ENCODE data around the gene SYT11. TPM values are rescaled to one million over a fixed set of nuclear protein-coding genes. Genes with fewer than 3 reads are reported as not detected.

SYT11 gene
- total and polyA plus RNA-seq, 2 of the 8 experiments (the other 6 are each of a cell fraction or from before 2014, with no cell fraction given), result 7.2 to 9.6 TPM

DNA sequence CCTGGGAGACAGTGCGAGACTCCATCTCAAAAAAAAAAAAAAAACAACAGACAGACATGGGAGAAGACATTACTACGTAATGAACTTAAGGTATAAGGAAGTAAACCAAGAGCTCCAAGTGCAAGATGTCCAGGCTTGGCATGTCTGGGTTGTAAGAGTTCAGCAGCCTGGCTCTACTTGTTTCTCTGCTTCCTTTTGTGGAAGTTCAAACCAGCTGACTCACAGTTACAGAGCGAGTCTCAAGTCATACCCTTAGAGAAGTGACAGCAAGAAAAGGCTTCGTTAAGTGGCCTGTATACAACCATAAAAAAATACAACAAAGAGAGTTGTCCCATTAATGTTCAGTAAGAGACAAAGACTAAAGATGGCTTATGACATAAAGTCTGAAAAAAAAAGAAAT is 50.5 kb downstream of the SYT11 start:
- Histone ChIP-seq H2BK120ac (replicated peaks; ENCODE audit: low read depth, low read length) (no peak overlapping the region), H2BK12ac (ENCODE audit: low read depth, low read length) (no peak overlapping the region), H2BK20ac (ENCODE audit: low read length) (no peak overlapping the region), H3K9me3 (ENCODE audit: insufficient read depth in 2 of 2, low read depth in 1 of 2, low read length in 1 of 2) (no peaks in the 10 kb centered on the region), H3K4me1 (replicated peaks in 1 of 4; ENCODE audit: control insufficient read depth in 3 of 4, insufficient read depth in 4 of 4, low read length in 3 of 4) (peaks cover 0 to 3% (median 1%) of the 10 kb centered on the region in 4 experiments; a peak in 2 of 7 replicates), H3K79me2 (ENCODE audit: control insufficient read depth in 1 of 2, insufficient read depth in 2 of 2, low read length in 2 of 2) (peaks cover 0 to 11% of the 10 kb centered on the region in 2 experiments; a peak in 1 of 4 replicates), H3K4me3 (ENCODE audit: extremely low read depth in 1 of 4, insufficient read depth in 2 of 4, low read depth in 3 of 4, low read length in 4 of 4) (peak overlapping the region in 1 of 4 experiments; percentile 87; a peak in 1 of 8 replicates), H3K79me1 (ENCODE audit: low read depth, low read length) (no peaks in the 10 kb centered on the region; the same call in 1 of the 2 replicates), H3K23ac (ENCODE audit: insufficient read length) (no peak overlapping the region), H3K56ac (replicated peaks; ENCODE audit: insufficient read length, low read depth, low read length) (no peak overlapping the region), H4K20me1 (replicated peaks in 1 of 2; ENCODE audit: control insufficient read depth in 1 of 2, insufficient read depth in 2 of 2, low read length in 2 of 2) (peaks cover 0 to 2% of the 10 kb centered on the region in 2 experiments), H3K36me3 (ENCODE audit: control insufficient read depth in 2 of 4, insufficient read depth in 4 of 4, low read length in 3 of 4) (peaks cover 12 to 66% (median 26%) of the 10 kb centered on the region in 4 experiments), H3K9ac (replicated peaks in 1 of 4; ENCODE audit: extremely low read depth in 1 of 4, low read depth in 3 of 4, low read length in 3 of 4) (no peak overlapping the region), H3K14ac (ENCODE audit: insufficient read length) (no peak overlapping the region), H3K4me2 (ENCODE audit: insufficient read depth in 1 of 2, low read depth in 2 of 2, low read length in 2 of 2) (peak overlapping the region in 1 of 2 experiments; percentile 70; a peak in 1 of 4 replicates), H3K18ac (ENCODE audit: extremely low read depth, low read length) (no peak overlapping the region), H3K23me2 (ENCODE audit: low read depth, low read length) (peaks cover 3% of the 10 kb centered on the region; the same call in 1 of the 2 replicates), H4K91ac (replicated peaks; ENCODE audit: insufficient read length, low read length) (no peak overlapping the region), H2AFZ (ENCODE audit: low read length) (no peak overlapping the region), H4K5ac (ENCODE audit: insufficient read length, low read depth, low read length) (no peak overlapping the region), H3K27ac (ENCODE audit: low read depth, low read length) (no peak overlapping the region), H2BK15ac (ENCODE audit: low read length) (no peak overlapping the region), H3K4ac (replicated peaks; ENCODE audit: insufficient read length, low read depth, low read length) (no peak overlapping the region), H4K8ac (ENCODE audit: extremely low read depth, insufficient read depth, low read length) (no peak overlapping the region), H2BK5ac (ENCODE audit: low read depth, low read length) (no peak overlapping the region), H3K27me3 (replicated peaks in 1 of 4; ENCODE audit: control insufficient read depth in 3 of 4, extremely low read depth in 1 of 4, insufficient read depth in 3 of 4, low read length in 3 of 4) (no peaks in the 10 kb centered on the region), H2AK5ac (ENCODE audit: low read depth, low read length) (no peak overlapping the region)
- ChIA-PET POLR2A (ENCODE audit: partially characterized antibody) (interaction anchor here (0.7 to 1.9 kb wide), 8 partner anchors 11 to 136 kb away, joined by 3 to 5 read pairs (median 3); partner anchors contain the start of genes KHDC4 and SYT11), CTCF (ENCODE audit: partially characterized antibody) (no interaction called here)
- FAIRE-seq, result no peak
- DNase-seq (ENCODE audit: low read depth in 1 of 2, low spot score in 2 of 2), result no peak
- WGBS, 2 experiments (ENCODE audit: extremely low coverage in 1 of 2, insufficient coverage in 1 of 2, insufficient read length in 1 of 2, insufficient replicate concordance in 2 of 2, low coverage in 1 of 2, low lambda C conversion rate in 2 of 2, missing lambda C conversion rate in 1 of 2), result 95% methylated on average over 3 of the region's 4 CpGs; no CpG with 5 or more reads in 1 of the 2 experiments
- TF ChIP-seq PHF8 (conservative IDR thresholded peaks at IDR 0.05; ENCODE audit: low read depth, low read length) (no peak), TBP (IDR thresholded peaks at IDR 0.05; ENCODE audit: low read depth, low read length) (no peak), POU5F1 (IDR thresholded peaks at IDR 0.05; ENCODE audit: low read depth, low read length) (no peak), JUND (IDR thresholded peaks at IDR 0.05; ENCODE audit: low read length) (no peak), SP1 (IDR thresholded peaks at IDR 0.05; ENCODE audit: low read depth, low read length) (no peak), RAD21 (IDR thresholded peaks at IDR 0.05 in 1 of 2, conservative IDR thresholded peaks at IDR 0.05 in 1 of 2; ENCODE audit: low read depth in 2 of 2, low read length in 2 of 2) (no peak), SIRT6 (IDR thresholded peaks at IDR 0.05; ENCODE audit: low read length) (no peak), HDAC6 (IDR thresholded peaks at IDR 0.05; ENCODE audit: low read depth, low read length) (no peak), ATF3 (IDR thresholded peaks at IDR 0.05; ENCODE audit: insufficient read depth, low read depth, low read length) (no peak), GTF2F1 (IDR thresholded peaks at IDR 0.05; ENCODE audit: borderline replicate concordance, low read depth, low read length) (no peak), KDM1A (IDR thresholded peaks at IDR 0.05; ENCODE audit: borderline replicate concordance, low read length) (no peak)
